Measurements from ENCODE around the gene TUBG2.
"Not testable (repeated sequence)": the region's sequence is repeated elsewhere in the genome, so short reads cannot be mapped to it uniquely, and the experiment has no call there.

TUBG2 gene

DNA sequence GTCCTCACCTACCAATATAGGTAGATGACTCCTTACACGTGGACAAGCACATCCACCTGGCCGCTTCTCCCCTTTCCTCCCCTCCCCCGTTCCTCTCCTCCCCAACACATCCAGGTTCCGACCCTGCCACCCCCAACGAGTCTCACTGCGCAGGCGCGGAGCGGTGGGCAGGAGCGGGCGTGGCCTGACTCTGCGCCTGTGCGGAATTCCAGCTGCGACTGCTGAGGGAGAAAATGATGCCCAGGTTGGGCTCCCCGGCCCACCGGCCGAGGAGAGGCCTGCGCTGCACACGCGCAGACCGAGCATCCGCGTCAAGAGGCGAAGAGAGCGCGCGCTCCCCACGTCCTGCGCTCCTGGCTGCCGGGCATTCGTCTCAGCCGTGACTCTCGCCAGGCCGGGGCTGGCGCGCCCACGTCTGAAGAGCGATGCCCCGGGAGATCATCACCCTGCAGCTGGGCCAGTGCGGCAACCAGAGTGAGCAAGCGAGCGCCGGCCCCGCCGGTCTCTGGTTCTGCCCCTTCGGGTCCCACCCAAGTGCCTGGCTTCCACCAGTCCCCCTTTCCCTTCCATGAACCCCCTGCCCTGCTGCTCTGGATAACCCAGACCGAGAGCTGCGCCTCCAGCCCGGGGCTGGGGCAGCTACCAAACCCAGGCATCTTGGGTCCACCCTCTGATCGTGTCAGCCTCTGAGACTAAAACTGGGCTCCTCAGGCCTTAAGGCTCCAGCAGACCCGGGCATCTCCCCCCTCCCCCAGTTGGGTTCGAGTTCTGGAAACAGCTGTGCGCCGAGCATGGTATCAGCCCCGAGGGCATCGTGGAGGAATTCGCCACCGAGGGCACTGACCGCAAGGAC, at the start of gene TUBG2:
Gene TUBG2 (plus strand): TSS at position 206 of the 853 bp plus-strand sequence. CDS start 220 bp downstream, at position 426.
- peak; percentile 84 to 87 for DNase-seq

DNA sequence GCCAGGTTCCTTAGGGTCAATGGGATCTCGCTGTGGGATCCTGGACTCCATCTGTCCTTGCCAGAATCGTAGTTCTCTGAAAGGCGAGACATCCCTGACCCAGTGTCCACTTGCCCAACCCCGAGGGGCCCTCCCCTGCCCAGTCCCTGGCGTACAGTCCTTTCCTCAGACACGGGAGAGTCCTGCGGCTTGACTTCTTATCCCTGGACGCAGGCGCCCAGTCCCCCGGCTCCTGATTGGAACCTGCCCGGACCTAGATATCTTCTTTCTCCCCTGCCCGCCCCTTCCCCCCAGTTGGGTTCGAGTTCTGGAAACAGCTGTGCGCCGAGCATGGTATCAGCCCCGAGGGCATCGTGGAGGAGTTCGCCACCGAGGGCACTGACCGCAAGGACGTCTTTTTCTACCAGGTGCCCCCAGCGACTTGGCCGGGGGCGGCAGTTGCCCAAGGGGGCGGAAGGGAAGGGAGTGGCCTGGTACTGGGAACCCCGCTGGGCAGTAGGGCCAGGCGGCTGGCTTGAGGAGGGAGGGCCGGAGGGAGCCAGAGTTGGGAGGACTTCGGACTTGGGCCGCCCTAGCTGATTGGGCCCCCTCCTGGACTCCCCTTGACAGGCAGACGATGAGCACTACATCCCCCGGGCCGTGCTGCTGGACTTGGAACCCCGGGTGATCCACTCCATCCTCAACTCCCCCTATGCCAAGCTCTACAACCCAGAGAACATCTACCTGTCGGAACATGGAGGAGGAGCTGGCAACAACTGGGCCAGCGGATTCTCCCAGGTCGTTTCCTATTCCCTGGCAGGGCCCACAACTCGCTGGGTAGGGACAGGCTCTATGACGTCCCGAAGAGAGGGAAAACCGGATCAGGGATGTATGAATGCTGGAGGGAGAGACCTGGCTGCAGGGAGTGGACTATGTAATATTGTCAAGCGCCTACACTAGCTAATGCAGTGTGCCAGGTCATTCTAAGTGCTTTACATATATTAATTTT, 49.0 kb upstream of the TUBG2 start:
- peak; percentile 30 to 42 for DNase-seq

- no peak for DNase-seq
These were observed 47.1 kb upstream of the TUBG2 start for GRCh38 chr17:42612013-42612412.

DNA sequence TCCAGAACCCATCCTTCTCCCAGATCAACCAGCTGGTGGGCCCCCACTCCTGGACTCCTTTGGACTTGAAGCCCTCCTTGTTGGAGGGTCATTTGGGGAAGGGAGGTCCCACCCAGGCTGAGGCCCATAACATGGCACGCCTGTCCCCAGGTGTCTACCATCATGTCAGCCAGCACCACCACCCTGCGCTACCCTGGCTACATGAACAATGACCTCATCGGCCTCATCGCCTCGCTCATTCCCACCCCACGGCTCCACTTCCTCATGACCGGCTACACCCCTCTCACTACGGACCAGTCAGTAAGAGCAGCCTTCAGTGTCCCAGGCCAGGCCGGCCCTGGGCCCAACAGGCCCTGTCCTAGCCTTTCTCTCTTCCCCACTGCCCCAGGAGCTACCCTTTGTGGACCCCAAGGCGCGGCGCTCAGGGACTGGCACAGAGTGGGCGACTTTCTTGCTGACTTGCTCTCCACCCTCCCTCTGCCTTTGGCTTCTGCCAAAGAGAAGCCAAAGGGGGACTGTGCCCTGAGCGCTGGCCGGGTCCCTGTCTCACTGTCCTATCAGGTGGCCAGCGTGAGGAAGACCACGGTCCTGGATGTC, 45.3 kb upstream of the TUBG2 start:
- no peak for DNase-seq

DNA sequence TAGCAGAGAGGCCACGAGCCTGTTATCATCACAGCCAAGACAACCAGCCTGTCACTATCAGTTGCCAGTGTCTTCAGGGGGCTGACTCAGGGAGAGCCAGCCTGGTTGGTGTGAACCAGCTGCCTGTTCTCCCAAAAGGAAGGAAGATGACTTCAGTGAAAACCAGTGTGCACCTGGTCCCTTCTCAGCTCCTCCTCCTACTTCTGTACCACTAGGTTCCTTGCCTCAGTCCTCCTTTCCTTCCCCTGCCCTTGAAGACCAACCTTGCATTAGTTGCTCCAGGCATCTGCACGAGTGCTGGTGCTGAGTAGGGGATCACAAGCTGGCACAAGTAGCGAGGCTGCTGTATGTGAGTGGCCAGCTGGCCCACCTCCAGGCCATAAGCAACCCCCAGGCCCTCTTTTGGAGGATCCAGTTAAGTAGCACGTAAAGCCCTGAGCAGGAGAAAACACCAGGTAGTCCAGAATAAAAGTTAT, 41.1 kb upstream of the TUBG2 start:
- no peak for DNase-seq

- DNase-seq: peak; percentile 1 to 8
These were observed 40.5 kb upstream of the TUBG2 start for GRCh38 chr17:42618442-42619150.

DNA sequence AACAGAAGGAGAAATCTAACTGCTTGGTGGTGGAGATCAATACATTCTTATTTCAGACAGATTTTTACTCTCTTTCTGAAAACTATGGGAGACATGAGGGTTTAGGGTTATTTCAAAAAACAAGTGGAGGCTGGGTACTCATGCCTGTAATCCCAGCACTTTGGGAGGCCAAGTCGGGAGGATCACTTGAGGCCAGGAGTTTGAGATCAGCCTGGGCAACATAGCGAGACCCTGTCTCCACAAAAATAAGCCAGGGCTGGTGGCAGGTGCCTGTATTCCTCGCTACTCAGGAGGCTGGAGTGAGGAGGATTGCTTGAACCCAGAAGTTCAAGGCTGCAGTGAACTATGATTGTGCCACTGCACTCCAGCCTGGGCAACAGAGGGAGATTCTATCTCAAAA, 37.1 kb upstream of the TUBG2 start:
- not testable (repeated sequence) for DNase-seq

- DNase-seq: no peak
These were observed 35.8 kb upstream of the TUBG2 start for GRCh38 chr17:42623271-42623670.

DNA sequence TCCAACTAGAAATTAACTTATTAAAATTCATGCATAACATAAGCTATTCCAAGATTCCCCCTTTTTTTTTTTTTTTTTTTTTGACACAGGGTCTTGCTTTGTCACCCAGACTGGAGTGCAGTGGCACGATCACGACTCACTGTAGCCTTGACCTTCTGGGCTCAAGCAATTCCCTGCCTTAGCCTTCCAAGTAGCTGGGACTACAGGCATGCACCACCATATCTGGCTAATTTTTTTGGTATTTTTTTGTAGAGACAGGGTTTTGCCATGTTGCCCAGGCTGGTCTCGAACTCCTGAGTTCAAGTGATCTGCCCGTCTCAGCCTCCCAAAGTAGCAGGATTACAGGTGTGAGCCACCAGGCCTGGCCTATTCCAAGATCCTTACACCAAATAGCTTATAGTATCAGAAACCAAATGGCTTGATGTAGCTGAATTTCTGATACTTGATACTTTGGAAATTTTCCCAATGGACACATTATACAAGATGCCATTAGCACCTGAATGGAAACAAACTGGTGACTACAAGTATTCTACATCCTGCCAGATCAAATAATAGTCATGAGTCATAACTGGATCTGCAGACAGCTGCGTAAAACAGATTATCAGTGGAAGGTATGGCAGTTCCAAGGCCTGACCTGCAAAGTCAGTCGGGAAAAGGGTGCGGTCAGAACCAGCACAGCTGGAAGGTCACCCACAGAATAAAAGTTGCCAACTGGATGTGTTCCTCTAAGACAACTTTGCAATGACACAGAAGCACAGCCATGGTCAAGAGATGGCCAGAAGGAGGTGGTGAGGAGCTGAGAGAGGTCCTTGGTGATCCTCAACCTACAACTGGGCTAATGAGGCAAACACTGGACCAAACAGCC, 35.1 kb upstream of the TUBG2 start:
- DNase-seq: no peak

DNA sequence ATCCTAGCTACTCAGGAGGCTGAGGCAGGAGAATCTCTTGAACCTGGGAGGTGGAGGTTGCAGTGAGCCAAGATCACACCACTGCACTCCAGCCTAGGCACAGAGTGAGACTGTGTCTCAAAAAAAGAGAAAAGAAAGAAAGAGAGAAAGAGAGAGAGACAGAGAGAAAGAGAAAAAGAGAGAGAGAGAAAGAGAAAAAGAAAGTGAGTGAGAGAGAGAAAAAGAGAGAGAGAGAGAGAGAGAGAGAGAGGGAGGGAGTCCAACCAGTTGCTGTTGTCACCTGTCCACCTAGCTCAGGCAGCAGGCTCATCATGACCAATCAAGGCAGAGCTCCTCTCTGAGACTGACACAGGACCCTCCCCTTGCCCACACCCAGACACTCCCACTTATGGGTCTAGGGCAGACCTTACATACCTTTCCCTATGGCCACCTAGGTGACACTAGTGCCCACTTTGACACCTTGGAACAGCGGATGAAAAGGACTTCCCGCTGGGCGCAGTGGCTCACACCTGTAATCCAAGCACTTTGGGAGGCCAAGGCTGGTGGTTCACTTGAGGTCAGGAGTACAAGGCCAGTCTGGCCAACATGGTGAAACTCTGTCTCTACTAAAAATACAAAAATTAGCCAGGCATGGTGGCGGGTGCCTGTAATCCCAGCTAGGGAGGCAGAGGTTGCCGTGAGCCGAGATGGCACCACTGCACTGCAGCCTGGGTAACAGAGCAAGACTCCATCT, 31.9 kb upstream of the TUBG2 start:
- DNase-seq: not testable (repeated sequence)

DNA sequence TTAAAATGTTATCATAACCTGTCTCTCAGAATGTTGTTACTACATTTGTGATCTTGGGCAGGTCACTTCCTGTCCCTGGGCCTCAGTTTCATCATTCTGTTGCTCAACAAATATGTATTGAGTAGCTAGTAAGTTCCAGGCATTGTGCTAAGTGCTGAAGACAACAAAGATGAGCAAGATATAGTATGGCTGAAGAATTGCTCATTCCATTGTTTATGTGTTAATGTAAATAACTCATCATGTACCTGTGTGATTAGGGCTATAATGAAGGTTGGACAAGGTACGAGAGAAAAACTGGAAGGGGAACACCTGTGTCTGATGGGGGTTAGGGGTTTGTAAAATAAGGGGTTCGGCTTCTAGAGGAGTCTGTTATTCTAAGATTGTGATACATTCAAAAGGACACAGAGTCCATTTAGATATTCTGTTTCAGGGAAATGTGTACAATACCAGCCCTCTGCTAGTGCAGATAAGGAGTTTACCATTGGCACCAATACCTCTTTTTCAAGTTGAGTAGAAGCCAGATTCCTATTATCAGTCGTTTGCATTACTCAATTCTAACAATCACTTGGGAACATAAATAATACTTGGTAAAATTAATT, 29.6 kb upstream of the TUBG2 start:
- no peak for DNase-seq

DNA sequence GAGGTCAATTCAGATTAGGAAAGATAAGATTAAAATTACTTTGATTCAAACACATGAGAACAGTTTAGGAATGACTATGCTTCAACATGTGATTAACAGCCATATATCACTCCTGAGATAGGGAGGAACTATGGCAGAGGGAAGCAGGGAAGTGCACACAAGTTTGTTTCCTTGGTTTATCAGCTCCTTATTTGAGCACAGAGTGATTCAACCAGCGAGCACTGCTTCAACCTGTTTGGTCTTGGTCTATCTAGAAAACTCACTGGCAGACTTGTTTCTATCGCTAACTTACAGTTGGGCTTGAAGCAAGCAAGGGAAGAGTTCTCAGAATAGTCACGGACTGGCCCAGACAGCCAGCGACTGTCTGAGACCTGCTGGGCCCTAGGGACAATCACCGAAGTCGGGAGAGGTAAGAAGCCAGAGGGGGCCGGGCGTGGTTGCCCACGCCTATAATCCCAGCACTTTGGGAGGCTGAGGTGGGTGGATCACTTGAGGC, 26.1 kb upstream of the TUBG2 start:
- DNase-seq: no peak

DNA sequence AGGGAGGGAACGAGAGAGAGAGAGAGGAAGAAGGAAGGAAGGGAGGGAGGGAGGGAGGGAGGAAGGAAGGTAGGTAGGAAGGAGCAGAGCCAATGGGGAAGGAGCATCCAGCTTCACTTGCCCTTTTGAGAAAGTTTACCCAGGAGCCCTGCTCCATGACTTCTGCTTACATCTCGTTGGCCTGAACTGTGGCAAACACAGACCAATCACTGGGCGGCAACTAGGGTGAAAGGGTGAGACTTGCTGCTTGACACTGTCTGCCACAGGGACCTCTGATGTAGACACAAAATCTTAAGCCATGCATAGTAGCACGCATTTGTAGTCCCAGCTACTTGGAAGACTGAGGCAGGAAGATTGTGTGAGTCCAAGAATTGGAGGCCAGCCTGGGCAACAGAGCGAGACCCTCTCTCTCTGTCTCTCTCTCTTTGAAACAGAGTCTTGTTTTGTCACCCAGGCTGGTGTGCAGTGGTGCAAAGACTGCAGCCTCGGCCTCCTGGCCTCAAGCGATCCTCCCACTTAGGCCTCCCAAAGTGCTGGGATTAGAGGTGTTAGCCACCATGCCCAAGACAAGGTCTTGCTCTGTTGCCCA, 19.5 kb upstream of the TUBG2 start:
- DNase-seq: no peak

GRCh38 chr17:42640121-42640520, 19.0 kb upstream of the TUBG2 start:
- DNase-seq: no peak

- DNase-seq: no peak
These were observed 16.7 kb upstream of the TUBG2 start for GRCh38 chr17:42642336-42642735.

DNA sequence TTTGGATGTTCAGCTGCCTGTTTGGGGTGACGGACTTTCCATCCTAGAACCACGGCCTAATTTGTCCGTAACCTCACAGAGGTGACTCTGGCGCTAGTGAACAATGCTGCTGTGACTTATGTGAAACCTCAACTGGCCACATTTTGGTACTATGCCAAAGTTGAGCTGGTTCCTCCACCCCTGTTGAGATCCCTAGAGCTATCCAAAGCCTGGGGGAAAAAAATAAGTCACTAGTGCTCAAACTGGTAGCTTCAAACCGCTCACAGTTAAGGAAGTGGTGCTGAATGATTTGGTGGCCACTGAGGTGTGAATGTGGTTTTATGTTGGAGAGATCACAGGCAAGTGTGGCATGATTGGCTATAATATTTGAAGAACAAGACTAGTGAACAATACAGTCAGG, 11.3 kb upstream of the TUBG2 start:
- DNase-seq: no peak

DNA sequence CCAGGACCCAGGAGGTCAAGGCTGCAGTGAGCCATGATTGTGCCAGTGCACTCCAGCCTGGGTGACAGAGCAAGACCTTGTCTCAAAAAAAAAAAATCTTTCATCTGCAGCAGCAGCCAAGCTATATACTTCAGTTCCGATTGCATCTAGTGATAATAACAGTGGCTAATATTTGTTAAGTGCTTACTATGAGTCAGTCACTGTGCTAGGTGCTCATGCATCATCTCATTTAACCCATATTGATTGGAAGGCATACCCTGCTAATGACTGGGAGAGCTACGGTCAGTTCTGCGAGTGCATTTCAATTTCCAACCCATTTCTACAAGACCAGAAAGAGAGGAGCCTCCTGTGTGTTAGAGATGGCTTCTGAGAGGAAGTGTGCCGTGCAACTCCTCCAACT, 7.7 kb upstream of the TUBG2 start:
- no peak for DNase-seq

DNA sequence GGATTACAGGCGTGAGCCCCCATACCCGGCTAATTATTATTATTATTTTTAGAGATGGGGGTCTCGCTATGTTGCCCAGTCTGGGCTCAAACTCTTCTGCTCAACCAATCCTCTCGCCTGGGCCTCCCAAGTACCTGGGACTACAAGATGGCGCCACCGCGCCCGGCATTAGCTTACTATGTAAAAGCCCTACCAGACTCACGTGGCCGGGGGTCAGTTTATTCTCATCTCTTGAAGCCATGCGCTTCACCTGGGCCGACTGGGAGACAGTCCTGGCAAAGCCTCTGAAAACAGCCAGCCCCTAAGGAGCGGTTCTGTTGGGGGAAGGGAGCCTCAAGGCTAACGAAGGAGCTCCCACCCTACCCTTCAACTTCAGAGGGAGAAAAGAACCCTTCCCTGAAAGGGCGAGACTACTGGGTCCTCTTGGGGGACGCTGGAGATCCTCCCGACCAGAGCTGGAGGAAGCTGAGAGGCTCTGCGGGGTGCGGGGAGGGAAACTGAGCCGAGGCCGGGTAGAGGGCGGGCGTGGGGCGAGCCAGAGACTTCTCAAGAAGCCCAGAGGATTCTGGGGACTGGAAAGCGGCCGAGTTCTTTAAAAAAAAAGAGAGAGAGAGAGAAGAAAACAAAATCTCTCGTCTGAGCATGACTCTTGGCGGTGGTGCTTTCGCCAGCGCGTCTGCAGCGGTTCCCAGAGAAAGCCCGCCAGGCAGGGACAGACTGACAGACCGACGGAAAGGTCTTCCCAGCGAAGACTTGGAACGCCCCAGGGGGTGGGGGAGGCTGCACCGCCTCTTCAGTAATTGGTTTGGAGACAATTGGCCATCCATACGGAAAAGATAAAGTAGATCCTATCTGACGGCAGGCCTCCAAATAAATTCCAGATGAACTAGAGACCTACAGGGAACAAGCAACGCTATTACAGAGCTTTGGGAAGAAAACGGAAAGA, 5.6 kb upstream of the TUBG2 start:
- DNase-seq: no peak

Measured in activated CD4-positive, alpha-beta T cell treated with anti-CD3 and anti-CD28 coated beads, Interleukin-2, amount 50 U/mL, for 48 hours (primary cell).